ENCODE data around the gene VAT1.

DNA sequence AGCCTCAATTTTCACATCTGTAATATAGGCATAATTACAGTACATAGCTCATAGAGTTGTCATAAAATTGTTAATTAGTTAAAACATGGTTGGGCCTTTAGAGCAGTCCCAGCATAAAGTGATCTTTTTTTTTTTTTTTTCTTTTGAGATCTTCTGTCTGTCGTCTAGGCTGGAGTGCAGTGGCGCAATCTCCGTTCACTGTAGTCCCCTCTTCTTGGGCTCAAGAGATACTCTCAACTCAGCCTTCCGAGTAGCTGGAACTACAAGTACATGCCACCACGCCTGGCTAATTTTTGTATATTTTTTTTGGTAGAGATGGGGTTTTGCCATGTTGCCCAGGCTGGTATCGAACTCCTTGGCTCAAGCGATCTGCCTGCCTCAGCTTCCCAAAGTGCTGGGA, 33.9 kb upstream of the VAT1 start:
- TF ChIP-seq CTCF (IDR thresholded peaks at IDR 0.05) (no peak), POLR2A (IDR thresholded peaks at IDR 0.05) (no peak)
